Stimulated activated CD8-positive, alpha-beta memory T cell treated with anti-CD3 and anti-CD28 coated beads, Interleukin-12 subunit alpha, Interleukin-12 subunit beta, amount 100 ng/mL, for 4 hours (primary cell): ENCODE data around the gene TTC33.
A peak's percentile ranks its signal among the peaks of the same experiment; 100 is the strongest.
"Not testable (repeated sequence)": the region's sequence is repeated elsewhere in the genome, so short reads cannot be mapped to it uniquely, and the experiment has no call there.

Experiments
- DNase-seq: peaks from one replicate; pipeline ENCODE4 v3.0.0-alpha.2; 2020; ENCODE audit warnings: low read depth

The TTC33 gene

DNA sequence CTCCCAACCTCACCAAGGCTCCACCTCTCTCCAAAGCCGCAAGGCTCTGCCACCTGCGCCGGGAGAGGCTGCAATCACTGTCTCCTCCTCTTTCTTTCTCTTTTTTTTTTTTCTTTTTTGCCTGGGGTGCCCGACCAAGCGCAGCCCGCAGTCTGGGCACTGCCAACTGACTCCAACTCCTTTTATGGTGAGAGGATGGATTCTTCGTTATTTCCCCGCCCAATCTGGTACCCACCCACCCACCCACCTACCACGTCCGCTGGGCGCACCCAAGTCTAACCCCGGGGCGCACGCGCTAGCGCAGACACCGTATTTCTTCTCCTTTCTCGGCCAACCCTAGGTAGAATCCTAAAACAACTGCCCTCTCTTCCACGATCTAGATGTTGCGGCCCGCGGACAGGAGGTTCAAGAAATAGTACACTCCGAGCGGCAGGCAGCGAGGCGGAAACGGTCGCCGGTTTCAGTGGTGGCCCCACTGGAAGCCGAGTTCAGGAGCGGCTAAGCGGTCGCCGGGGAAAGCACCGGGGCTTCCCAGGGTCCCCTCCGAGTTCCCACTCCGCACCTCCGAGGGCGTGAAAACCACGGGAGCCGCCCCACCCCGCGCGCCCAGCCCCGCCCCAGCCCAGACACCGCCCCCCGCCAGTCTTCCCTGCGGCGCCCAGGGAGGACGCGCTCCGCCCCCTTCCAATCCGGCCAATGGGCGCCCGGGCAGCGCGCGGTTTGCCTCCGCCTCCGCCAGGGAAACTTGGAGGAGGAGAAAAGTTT lies 76.4 kb downstream of the TTC33 start:
- DNase-seq = peak; percentile 88

DNA sequence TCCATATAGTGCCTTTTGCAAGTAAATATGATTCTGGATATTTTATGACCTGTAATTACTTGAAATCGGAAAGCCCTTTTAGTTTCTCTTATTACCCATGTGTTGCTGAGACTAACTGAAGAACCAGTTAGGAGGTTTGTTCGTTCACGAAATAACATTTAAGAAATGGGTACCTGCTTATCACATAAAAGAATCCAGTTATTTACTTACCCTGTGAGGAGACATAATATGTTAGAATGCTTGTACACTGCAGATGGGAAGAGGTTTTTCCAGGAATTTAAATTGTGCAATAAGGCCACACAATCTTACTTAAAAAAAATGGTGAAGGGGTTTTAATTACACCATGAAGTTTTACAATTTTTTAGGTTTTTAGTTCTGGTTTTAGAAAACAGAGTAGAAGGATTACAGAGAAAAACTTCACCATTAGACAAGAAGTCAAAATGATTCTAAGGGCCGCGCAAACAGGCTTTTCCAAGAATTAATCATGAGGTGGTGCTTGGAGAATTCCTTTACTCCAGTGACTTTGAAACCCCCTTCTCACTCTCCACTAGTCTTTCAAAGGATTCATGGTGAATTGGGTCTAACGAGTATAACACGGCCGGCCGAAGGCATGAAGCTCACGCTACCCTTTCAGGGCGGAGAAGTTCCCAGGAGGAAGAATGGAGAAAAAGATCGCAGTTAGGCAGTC lies 77.2 kb downstream of the TTC33 start:
- no peak for DNase-seq

DNA sequence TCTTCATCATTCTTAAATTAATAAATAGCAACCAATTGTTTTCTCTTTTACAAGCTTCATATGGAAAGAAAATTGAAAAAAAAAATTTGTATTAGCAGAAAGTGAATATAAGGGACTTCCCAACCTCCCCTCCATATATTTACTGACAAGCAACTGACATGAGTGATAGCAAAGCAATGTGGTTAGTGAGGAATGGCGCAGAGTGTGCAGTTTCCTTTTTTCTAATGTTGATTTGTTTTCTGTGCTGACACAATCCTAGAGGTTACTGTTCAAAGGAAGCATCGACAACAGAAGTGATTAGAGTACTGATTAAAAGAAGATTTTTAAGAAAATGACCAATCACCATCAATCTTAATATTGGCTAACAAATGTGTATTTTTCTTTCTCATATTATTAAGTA lies 77.7 kb downstream of the TTC33 start:
- no peak for DNase-seq

DNA sequence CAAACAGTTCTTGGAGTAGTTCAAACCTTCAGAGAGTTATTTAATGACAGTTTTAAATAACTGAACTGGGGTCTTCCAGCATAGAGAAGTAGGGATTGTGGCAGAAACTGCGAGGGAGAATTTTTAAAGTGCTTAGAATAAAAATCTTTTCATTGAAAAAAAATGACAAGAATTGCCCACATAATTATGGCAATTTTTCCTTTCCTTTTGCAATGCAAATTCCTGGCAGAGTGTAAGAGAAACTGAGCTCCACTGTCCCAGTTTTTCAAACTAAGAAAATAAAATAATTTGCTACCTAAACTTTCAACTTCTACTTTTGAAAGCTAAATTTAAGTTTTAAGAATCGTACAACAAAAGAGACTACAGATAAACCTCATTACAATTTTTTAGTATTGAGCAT lies 78.3 kb downstream of the TTC33 start:
- no peak for DNase-seq

DNA sequence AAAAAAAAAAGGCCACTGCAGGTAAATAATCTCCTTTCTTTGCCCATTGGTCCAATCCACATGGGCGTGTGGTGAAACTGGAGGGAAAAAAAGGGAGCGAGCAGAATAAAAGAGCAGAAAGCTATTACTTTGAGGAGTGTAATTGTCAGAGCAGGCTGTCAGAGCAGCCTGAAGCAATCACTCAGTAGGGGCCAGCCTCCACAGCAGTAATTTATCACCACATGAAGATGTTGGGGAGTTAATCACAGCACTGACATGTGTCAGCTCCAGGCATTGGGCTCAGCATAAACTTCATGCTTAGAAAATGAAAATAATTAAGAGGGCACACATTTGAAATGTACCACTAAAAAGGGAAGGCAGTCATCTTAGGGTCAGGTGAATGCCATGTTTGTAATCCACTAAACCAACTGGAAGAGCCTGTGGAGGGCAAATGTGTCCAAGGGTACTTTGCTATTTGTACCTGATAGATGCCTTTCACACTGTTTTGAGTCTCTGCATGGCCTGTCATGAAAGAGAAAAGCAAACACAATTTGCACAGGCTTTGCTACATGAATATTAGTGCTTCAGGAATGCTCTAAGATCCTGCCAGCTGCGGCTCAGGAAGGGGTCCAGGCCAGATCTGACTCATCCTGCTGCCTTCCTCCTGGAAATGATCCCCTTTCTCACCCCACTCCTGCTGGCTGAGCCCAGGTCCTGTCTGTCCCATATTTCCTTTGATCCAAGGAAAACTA lies 79.0 kb downstream of the TTC33 start:
- DNase-seq = no peak

DNA sequence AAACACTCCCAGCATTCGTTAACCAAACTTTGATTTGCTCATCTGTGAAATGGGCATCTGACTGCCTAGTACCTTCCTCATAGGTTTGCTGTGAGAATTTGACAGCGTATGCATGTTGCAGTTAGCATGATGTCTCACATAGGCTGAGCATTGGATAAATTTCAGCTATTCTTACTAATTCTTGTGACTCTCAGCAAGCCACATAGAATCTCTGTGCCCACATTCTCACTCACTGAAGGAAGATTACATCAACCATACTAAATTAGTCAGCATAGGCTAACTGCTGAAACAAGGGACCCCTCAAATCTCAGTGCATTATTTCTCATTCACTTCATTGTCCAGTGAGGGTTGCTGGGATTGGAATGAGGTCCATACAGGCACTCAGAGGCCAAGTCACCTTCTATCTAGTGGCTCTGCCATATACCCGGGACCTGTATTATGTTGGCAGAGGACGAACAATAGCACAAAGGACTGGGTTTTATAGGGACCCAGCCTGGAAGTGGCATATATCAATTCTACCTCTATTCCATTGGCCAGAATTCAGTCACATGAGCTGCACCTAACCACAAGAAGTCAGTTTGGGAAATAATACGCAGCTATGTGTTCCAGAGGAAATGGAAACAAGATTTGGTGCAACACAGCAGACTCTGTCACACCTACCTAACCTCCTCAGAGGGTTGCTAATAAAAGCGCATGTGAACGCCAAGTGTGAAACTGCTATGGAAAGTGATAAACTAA lies 80.2 kb downstream of the TTC33 start:
- no peak for DNase-seq

DNA sequence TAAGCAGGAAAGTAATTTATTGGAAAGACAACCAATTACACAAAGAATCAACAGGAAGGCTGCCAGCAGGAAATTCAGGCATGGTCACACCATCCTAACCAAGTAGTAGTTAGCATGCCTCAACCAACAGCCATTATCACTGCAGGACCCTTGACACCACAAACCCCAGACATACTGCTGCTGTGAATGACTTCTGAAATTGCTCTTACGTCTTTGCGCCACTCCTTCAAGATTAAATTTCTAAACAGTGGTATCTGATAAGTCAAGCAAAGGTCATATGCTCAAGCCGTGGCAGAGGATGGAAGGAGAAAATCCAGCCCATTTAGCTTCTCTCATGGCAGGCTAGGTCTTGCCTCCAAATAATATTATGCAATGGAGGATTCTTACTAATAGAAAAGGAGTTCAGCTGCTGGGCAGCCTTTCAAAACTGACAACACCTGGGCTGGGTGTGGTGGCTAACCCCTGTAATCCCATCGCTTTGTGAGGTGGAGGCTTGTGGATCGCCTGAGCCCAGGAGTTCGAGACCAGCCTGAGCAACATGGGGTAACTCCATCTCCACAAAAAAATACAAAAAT lies 81.0 kb downstream of the TTC33 start:
- DNase-seq = no peak

DNA sequence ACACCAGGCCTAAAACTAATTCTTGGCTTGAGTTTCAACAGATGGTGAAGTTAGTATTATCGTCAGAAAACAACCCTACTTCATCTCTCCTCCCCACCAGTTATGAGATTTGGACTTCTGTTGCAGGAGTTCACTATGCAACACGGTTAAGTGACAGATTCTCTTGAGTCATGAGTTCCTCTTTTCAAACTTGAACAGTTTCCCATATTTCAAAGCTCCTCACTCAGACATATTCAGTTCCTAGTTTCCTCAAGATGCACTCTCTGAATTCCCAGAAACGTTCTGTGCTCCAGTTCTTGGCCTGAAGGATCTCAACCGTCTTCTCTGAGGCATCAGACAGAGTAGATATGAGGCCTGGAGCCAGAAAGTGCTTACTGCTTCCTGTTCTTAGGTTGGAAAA lies 83.3 kb downstream of the TTC33 start:
- DNase-seq = no peak

DNA sequence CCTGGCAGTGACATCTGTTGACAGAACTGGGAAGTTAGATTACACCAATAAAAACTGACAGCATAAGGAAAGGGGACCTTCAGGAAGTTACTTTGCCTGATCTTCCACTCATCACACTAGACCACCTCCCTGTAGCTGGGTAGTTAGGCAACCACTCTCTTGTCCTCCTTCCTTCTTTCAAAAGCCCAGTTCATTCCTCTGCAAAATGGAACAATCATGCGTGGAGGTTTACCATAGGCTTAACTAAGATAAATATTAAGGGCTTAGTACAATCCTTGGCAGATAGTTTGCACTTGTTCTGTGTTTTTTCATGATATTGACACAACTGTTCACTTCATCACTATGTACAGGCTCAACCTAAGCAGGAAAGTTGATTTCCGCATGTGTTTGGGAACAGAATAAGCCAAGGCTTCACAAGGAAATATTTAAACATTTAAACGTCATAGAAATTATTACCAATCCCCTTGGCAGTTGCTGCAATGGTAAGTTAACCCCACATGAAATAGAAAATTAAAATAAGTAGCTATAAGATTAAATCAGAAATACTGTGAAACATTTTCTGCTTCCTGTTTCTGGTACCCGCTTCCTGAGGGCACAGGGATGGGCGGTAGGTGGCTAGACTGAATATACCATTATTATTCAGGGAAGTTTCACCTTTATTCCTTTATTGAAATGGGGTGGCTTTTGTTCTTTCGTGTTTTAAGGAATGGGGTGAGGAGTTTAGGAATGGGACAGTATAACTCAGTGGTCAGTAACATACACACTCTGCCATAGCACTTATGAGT lies 86.0 kb downstream of the TTC33 start:
- no peak for DNase-seq

DNA sequence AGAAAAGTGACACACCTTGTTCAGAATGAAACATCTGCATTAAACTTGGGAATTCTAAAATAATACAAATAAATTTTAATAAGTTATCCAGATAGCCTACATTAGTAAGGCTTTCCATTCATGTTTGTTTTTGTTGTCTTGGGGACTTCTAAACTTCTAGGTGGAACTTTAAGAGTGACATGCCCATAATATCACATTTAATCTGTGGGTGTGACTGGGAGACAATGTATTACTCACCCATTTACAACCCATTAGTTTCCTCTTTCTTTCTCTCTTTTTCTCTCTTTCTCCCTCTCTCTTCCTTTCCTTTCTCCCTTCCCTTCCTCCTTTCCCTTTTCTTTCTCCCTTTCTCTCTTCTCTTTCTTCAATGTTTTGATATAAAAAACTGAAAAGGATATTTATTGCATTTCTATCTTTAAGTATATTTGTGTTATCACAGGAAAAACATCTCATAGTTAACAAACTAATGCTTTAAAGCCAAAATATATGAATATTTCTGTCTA lies 88.5 kb downstream of the TTC33 start:
- DNase-seq = no peak

DNA sequence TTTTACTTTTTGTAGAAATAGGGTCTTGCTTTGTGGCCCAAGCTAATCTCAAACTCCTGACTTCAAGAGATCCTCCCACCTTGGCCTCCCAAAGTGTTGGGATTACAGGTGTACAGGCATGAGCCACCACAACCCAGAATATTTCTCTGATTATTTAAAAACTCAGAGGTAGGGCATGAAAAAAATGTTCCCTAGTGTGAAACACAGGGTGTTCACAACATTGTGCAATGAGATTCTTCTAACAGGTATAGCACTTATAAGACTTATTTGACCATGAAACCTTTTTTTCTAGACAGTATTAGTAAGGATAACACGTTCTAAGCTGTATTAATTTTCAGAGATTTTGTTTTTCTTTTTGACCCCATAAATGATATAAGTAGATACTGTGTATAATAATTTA lies 89.1 kb downstream of the TTC33 start:
- DNase-seq = no peak

DNA sequence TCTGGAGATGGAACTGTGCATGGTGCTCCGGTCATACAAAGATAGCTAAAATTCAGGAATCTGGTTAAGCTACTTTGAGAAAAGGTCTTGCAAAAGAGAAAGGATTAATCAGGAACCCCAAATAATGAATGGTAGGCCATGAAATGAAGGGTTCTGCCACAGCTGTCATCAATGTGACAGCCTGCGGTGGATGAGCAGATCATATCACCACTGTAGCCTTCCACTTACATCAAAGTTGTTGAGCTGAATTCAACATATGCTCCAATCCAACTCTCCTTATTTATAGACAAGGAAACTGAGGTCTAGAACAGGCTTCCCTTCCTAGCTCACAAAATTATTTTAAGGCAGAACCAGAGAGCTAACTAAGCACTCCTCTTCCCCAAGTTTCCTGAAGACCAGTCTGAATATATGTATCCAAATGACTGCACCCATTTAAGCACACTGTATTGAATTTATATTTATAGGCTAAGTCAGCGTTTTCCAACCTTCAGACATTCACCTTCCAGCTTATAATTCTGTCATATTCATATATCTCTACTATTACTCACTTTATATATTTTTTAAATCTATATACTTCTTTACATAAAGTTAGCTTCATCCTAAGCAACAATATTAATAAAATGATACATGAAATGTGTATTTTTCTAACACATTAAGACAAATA lies 90.0 kb downstream of the TTC33 start:
- no peak for DNase-seq

DNA sequence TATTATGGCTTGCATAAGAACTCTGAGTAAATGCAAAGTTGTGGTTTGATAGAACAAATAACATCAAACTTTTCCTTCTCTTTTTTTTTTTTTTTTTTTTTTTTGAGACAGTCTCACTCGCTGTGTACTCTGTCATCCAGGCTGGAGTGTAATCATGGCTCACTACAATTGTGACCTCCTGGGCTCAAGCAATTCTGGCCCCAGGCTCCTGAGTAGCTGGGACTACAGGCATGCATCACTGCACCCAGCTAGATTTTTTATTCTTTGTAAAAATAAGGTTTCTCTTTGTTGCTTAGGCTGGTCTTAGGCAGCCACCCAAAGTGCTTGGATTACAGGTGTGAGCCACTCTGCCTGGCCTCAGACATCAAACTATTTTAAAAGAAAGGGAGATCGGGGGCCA lies 95.0 kb downstream of the TTC33 start:
- no peak for DNase-seq

DNA sequence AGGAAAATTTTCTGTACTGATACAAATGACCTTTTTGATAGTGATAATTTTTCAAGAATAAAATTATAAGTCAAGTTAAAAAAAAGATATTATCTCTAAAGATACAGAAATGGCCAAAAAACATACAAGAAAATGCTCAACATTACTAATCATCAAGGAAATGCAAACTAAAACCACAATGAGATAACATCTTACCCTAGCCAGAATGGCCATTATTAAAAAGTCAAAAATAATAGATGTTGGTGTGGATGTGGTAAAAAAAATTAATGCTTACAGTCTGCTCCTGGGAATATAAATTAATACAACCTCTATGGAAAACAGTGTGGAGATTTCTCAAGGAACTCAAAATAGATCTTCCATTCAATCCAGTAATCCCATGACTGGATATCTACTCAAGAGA lies 99.0 kb downstream of the TTC33 start:
- DNase-seq = no peak

DNA sequence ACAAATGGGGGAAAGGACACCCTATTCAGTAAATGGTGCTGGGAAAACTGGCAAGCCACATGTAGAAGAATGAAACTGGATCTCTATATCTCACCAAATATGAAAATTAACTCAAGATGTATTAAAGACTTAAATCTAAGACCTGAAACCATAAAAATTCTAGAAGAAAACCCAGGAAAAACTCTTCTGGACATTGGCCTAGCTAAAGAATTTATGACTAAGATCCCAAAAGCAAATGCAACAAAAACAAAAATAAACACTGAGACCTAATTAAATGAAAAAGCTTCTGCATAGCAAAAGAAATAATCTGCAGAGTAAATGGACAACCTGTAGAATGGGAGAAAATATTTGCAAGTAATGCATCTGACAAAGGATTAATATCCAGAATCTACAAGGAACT lies 99.7 kb downstream of the TTC33 start:
- not testable (repeated sequence) for DNase-seq

DNA sequence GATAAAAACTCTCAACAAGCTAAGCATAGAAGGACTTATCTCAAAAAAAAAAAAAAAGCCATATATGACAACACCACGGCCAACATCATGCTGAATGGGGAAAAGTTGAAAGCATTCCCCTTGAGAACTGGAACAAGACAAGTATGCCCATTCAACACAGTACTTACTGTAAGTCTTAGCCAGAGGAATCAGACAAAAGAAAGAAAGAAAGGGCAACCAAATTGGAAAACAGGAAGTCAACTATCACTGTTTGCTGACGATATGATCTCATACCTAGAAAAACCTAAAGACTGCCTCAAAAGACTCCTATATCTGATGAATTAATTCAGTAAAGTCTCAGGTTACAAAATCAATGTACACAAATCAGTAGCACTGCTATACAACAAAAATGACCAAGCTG lies 100.6 kb downstream of the TTC33 start:
- no peak for DNase-seq

DNA sequence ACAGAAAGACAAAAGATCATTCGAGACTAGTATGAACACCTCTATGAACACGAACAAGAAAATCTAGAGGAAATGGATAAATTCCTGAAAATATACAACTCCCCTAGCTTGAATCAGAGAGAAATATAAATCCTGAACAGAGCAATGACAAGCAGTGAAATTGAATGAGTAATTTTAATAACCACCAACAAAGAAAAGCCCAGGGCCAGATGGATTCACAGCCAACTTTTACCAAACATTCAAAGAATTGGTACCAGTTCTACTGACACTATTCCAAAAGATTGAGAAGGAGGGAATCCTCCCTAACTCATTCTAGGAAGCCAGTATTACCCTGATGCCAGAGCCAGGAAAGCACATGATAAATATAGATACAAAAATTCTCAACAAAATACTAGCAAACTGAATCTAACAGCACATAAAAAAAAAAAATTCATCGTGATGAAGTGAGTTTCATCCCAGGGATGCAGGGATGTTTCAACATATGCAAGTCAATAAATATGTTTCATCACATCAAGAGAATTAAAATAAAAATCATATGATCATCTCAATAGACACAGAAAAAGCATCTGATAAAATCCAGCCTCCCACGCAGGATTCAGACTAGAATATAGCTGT lies 101.3 kb downstream of the TTC33 start:
- no peak for DNase-seq

DNA sequence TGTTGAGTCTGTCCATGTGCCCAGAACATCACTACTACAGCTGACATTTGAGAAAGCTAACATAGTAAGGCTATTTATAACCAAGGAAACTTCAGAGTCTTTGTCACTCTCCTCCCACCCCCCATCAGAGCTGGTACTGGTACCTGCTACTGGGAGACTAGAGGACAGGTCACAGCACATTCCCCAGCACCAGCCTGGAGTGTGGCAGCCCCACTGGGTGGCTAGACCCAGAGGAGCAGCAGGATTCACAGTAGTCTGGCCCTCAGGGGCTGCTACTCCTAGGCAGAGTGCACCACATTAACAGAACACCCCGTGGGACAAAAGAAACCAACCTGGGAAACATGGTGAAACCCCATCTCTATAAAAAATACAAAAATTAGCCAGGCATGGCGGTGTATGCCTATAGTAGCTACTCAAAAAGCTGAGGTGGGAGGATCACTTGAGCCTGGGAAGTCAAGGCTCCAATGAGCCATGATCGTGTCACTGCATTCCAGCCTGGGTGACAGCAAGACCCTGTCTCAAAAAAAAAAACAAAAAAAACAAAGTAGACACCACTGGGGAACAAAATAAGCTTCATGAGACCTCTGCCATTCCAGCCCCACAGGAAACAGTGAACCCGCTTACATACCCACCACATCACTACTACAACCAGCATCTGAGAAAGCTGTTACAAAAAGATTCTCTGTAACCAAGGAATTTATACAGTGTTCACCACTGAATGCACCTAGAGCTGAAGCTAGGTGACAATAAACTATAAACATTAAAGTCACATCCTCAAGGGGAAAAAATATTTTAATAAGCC lies 102.3 kb downstream of the TTC33 start:
- DNase-seq = no peak
